GM12872 (cell line): Measurements from ENCODE around the gene INS.

Experiments used
- TF ChIP-seq, protein P1 (sequence below): IDR thresholded peaks from 3 replicates; pipeline ENCODE4 v1.5.1; 2011; ENCODE audit warnings: low read depth, mild to moderate bottlenecking, low read length, moderate library complexity; ENCODE audit not compliant: insufficient read depth

INS gene

GRCh38 chr11:2122222-2122906 lies 38.6 kb downstream of the INS start:
- TF ChIP-seq, protein P1, sequence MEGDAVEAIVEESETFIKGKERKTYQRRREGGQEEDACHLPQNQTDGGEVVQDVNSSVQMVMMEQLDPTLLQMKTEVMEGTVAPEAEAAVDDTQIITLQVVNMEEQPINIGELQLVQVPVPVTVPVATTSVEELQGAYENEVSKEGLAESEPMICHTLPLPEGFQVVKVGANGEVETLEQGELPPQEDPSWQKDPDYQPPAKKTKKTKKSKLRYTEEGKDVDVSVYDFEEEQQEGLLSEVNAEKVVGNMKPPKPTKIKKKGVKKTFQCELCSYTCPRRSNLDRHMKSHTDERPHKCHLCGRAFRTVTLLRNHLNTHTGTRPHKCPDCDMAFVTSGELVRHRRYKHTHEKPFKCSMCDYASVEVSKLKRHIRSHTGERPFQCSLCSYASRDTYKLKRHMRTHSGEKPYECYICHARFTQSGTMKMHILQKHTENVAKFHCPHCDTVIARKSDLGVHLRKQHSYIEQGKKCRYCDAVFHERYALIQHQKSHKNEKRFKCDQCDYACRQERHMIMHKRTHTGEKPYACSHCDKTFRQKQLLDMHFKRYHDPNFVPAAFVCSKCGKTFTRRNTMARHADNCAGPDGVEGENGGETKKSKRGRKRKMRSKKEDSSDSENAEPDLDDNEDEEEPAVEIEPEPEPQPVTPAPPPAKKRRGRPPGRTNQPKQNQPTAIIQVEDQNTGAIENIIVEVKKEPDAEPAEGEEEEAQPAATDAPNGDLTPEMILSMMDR, result no peak

- TF ChIP-seq, protein P1, result no peak
Observed at GRCh38 chr11:2121227-2122130, 39.5 kb downstream of the INS start.

DNA sequence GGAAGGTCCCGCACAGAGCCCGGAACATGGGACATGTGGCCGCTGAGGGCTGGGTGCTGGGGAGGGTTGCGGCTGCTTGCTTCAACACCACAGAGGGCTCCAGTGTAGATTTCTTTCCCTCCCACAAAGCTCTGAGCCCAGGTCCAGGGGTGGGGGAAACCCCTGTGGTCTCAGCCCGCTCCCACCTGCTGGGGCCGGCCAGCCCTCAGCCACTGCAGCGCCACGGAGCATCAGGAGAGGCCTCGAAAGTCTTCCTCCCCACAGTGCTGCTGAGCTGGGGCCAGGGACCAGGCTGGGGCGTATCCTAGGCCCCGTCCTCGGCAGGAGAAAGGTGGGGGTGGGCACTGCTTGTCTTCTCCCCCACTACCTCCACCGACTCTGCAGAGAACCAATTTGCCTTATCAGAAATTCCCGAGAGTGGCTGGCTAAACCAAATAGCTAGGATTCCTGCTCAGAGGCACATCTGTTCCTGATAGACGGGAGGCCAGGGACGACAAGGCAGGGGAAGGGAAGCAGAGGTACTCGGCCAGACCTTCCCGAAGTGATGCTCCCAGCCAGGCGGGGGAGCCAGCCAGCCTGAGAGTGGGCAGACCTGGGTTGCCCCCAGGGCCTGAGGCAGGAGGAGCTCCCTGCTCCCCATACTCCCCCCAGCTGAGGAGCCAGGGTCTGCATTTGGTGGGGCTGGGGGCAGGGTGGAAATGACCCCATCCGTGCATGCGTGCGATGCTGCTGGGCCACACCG lies 40.5 kb downstream of the INS start:
- TF ChIP-seq, protein P1, result no peak

- TF ChIP-seq, protein P1, result no peak
Observed at GRCh38 chr11:2118677-2119076, 42.3 kb downstream of the INS start.

- TF ChIP-seq, protein P1, result no peak
Observed at GRCh38 chr11:2116680-2117079, 44.3 kb downstream of the INS start.

DNA sequence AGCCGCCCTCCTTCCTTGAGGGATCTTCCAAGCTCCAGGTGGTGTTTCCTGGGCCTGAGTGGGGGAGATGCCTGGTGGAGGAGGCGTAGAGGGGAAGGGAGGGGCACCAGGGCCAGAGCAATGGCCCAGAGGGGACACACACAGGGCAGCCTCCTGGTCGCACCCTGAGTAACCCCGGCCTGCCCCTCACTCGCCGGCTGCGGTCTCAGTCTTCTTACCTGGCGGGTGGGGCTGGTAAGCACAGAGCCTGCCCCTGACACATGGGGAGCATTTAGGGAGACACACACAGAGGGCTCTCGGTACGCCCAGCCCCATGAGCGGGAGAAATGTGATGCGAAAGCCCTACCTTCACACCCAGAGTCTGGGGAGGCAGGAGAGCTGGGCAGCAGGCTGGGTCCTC lies 45.7 kb downstream of the INS start:
- TF ChIP-seq, protein P1, result no peak
